ENCODE data around the gene AHI1.

The AHI1 gene

DNA sequence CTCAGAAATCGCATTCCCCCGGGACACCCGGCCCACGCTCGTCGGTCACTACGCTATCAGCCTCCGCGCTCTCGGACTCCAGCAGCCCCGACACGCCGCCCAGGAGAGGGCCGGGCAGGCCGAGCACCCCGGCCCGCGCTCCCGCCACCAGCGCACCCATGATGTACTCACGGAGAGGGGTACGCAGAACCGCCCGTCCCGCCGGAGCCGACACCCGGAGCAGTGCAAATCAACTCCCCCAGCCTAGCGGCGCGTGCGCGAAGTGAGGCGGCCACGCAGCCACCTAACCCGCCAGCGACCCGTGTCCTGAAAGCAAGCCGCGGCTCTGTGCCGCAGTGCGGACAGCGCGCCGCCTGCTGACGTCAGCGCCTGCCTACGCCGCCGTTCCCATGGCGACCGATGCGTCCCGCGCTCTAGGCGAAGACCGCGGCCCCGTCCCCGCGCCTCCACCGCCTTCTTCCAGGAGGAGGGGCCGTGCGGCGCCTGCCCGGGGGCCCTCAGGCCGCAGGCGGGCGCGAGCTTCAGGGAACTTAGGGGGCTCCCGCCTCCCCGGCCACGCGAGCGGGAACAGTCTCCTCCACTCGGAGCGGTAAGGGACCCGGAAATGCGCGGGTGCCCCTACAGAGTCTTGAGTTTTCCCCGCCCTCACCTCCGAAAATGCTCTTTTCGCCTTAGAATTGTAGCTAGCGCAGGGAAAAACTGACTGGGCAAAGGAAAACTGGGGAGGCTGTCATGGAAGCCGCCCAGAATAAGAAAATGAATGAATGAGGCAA is at the start of gene AHI1:
Gene AHI1 (minus strand): TSS at position 329 of the 773 bp plus-strand sequence. CDS start 5,503 bp downstream, outside the sequence.
- DNase-seq (ENCODE audit: low read depth in 1 of 2, low spot score in 1 of 2) = peak; percentile 77 to 87

DNA sequence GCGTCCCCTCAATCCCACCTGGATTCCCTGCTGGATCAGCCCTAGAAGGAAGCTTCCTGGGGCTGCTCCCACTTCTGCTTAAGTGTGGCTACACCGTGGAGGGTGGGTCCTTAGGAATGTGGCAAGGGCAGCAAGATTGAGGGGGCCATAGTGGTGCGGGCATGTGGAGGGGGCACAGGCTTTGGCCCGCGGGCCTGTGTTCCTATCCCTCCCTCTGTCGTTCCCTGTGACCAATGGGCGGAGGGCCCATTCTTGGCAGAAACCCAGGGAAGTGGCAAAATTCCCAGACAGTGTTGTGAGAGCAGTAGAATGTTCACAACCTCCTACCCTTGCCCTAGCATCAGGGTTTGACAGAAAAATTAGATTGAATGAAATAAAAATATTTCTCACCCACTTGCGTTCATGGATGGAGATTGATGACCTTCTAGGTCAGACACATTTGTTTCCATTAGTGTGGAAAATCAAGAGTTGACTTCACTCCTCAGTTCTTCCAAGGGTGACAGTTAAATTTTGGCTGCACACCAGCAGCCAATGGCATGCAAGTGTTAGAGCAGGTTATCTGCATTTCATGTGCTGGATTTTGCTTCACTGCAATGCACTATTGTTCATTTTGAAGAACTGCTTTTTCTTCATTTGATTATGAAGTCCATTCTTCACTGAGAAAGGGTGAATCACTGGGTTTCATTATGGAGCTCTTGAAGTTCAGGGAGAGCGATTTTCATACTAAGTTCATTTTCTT is 49.3 kb upstream of the AHI1 start:
- DNase-seq (ENCODE audit: low read depth in 1 of 2, low spot score in 1 of 2) = no peak

DNA sequence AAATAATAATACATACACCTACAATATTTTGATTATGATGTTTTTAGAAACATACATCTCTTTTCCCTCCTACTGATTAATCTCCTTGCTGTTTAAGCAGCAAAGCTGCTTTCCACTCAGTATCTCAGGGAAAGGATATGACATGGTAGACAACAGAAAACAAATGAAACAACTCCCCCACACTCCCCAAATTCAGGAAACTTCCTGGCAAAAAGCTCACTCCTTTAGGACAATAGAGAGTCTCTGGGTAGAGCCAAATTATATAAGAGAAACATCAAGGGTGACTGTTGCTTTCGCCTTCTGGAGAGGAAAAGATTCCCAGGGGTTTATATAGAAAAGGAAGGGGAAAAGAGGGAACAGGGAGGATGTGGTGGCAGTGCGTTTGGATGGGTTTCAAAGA is 48.7 kb upstream of the AHI1 start:
- DNase-seq (ENCODE audit: low read depth in 1 of 2, low spot score in 1 of 2) = no peak

DNA sequence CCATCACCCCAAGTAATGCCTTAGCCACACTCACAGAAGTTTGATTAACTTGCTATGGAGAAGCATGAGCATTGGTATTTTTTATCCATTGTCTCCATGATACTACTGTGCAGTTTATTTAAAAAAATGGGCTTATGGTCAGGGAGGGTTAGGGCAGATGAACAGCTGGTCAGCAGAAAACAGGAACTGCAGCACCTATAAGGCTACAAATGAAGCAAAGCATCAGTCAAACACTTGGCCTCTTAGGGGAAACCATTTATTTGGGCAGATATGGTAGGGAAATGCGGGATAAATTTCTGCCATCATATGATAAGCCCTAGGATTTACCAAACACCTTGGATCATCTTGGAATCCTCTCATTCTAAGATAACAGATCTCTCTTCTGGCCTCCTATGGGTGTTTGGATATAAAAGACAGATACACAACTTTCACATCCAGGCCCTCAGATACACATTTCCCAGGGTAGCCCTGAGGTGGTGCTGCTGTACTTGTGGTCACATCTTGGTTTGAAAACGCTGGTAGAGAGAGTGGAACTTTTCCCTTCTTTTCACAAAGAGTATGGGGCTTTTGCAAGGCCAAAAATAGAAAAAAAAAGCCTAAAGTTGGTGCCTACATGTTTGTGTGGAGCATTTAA is 42.8 kb upstream of the AHI1 start:
- DNase-seq (ENCODE audit: low read depth in 1 of 2, low spot score in 1 of 2) = no peak

DNA sequence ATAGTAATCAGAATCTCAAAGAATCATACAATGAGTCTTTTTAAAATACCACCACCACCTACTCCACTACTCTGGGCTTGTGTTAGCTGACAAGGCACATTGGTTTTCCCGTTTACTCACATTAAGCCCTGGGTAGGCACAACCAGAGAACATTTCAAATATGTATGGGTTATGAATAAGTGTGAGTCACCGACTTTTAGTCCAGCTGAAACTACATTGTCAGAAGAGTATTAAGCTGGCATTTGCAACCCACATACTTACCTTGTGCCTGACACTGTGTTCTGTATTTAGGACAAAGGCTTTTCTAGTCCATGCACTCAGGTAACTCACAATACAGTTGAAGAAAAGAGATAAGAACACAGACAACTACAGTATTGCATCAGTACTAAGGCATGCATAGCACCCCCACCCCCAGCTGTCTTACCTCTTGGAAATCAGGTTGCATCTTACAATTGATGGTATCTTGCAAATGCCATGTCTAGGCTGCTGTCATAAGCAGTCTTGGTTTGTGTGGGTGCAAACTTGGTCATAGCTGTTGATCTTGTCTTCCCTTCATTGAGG is 40.3 kb upstream of the AHI1 start:
- DNase-seq (ENCODE audit: low read depth in 1 of 2, low spot score in 1 of 2) = peak in 1 of 2 donors; percentile 33

DNA sequence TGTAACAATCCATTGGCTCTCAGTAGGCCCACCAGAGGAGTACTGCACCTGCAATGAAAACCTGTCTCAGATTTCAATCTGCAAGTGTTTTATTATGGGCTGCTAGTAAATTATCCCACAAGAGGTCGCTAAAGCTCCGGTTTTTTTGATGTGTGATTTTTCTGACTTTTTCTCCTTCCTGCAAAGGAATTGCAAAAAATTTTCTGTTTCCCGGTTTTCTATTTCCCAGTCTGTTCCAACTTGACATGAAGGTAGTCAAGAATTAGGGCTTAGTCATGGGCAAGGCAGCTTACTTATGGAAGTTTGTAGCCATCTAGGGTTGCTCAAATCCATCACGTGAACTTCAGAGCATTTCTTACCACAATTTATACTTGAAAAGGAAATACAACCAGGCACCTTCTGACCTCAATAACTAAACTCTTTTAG is 38.5 kb upstream of the AHI1 start:
- DNase-seq (ENCODE audit: low read depth in 1 of 2, low spot score in 1 of 2) = peak in 1 of 2 donors; percentile 10

DNA sequence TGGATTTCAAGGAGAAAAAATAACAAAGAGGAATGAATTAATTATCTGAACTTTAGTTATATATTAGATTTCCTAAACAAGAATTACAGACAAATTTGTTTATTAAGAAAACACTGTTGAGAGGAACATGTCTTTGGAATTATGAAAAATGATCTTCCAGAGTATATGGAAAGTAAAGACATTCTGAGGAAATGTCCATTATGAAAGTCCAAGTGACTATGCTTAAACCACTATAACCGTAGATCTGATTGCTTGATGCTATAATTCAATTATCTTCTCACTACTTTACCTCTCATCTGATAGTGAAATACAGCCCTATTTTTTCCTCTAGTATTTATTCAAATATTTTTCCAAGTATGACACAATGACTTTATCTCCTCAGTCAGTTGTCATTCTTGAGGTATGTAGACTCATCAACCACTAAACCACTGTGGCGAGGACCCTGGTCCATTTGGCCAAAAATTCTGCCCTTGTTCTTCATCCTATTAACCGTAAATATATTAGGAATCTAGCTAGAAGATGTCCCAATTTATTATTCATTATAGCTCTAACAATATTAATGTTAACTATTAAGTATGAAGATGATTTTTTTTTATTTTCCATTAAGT is 37.3 kb upstream of the AHI1 start:
- no peak for DNase-seq (ENCODE audit: low read depth in 1 of 2, low spot score in 1 of 2)

DNA sequence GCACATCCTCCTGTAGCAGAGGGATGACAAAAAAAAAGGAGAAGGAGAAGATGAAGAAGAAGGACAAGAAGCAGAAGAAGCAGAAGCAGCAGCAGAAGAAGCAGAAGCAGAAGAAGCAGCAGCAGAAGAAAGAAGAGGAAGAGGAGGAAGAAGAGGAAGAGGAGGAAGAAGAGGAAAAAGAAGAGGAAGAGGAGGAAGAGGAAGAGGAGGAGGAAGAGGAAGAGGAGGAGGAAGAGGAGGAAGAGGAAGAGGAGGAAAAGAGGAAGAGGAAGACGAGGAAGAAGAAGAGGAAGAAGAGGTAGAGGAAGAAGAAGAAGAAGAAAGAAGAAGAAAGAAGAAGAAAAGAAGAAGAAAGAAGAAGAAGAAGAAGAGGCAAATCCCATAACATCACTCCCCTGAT is 35.0 kb upstream of the AHI1 start:
- DNase-seq (ENCODE audit: low read depth in 1 of 2, low spot score in 1 of 2) = no peak

DNA sequence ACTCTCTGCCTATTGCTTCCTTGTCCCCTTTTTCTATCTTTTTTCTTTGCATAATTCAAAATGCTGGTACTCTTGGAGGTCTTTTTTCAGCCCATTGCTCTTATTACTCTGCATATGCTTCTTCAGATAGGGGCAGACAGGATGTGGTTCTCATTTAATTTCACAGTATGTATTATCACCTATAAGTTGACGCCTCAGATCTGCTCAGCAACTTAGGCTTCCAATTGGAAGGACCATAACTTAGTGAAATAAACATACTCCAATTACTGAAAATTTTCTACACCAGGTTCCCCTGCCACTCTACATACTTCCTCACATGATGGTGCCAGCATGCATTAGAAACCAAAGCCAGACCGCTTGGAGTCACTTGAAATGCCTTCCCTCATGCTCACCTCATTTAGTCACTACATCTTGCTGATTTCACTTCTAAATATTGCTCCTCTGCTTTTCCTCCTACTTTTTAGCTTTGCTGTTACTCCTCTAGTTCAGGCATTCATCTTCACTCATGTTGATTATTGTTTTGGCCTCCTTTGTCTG is 34.5 kb upstream of the AHI1 start:
- no peak for DNase-seq (ENCODE audit: low read depth in 1 of 2, low spot score in 1 of 2)

DNA sequence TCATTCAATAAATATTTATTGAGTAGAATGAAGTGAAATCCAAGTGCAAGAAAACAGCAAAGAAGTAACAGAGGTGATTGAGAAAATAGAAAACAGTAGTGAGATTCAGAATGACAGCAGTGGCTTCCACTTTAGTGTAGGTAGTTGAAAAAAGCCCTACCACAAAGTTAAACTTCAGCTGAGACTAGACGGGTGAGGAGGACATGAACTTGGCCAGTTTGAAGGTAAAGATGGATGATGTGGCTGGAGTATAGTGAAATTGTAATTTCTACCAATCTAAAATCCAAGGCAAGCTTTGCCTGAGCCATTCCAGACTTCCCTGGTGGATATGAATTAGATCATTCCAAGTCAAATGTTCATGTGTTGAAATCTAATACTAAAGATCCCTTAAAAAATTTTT is 32.6 kb upstream of the AHI1 start:
- DNase-seq (ENCODE audit: low read depth in 1 of 2, low spot score in 1 of 2) = no peak

DNA sequence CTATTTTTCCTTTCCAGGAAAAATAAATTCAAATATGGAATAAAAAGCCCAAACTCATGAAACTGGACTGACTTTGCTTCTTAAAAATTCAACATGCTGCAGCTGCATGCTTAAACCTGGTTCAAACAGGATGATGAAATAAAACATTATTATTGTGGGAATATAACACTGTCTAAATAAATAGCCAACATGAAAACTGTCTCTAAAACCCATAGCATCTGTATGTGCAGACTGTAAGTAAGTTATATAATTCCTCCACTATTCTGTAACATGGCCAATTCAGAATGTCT is 30.4 kb upstream of the AHI1 start:
- no peak for DNase-seq (ENCODE audit: low read depth in 1 of 2, low spot score in 1 of 2)

DNA sequence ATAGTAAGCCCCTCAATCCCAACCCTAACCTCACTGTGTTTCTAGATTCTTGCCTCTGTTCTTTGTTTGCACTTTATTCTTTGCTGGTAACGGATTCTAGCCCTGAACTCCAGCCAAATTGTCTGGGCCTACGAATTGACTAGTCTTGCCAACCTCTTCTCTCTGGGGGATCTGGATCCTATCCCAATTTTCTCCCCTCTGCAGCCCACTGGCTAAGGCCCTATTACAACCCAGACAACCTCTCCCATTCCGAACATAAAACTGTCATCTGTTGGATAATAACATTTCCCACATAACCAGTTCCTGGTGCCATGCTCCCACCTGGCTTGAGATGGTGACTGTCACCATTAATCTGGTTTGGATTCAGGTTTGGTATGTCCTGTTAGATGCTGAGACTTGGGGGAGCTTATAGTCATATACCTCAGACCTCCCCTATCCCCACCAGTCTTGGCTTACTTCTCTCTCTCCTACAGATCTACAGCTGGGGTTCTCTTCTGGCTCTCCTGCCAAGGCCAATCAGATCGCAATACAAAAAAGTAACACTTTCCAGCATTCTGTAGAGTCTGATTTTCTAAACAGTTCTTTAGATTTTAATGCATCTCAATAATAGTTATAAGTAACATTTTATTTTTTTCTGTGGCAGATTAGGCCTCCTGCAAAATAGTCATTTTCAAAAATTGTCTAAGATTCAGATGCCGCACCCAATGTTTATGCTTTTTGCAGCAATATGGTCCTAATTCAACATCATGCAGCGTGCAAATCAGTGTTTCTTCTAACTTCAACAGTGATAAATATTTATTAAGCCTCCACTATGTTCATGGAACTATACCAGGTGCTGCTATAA is 29.8 kb upstream of the AHI1 start:
- no peak for DNase-seq (ENCODE audit: low read depth in 1 of 2, low spot score in 1 of 2)

DNA sequence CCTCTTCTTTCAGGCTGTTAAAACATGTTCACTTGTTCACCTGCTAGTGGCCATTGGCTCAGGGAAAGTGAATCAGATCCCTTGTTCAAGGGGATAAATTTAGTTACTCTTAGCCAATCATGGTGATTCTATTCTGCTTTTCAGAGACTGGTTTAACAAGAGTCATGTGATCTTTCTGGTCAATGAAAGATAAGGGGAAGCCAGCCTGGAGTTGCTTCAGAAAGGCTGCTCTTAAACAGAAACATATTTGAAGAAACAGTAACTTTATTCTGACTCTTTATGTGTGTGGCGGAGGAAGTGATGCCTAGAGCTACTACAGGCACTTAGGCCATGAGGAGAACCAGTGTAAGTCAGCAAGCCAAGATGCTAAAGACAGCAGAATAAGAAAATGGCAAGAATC is 28.1 kb upstream of the AHI1 start:
- DNase-seq (ENCODE audit: low read depth in 1 of 2, low spot score in 1 of 2) = no peak

DNA sequence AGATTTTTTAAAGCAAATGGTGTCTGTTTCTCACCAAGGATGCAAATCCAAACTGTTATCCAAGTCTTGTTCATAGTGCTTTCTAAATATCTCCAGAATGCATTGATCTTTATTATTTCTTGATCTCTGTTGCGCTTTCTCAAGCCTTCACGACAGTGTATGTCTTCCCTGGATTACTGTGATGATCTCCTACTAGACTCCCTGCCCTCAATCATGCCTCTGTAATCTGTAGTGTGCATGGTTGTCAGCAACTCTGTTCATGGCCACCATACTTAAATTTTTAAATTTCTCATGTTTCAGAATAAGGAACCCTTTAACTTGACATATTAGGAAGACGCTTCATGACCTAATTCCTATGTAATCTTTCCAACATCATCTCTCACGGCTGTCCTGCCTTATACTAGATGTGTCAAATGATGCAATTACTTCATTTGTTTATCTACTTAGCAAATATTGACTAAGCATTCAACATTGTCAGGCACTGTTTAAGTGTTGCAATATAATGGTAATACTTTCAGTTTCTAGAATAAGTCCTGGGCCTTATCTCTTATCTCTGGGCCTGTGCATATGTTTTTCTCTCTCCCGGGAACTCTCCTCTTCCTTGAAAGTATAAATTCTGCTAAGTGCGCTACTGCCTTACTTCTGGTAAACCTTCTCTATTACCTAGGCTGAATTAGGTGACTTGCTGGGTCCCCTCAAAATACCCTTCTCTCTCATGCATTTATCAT is 25.6 kb upstream of the AHI1 start:
- DNase-seq (ENCODE audit: low read depth in 1 of 2, low spot score in 1 of 2) = no peak

DNA sequence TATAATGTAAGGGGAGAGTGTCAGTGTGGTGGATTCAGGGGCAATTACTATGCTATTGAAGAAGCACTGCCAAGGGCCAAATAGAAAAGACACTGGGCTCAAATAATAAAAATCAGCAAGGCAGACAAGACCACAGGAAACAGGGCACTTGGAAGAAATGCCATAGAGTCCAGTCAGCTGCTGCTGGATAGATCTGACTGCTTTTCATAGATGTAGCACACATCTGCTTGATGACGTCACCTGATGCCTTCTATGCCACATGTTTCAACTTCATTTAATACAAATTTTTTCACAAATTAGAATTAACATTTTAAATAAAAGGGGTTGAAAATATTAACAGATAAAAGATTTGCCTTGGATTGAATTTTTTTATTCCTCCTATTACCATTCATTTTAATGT is 23.9 kb upstream of the AHI1 start:
- no peak for DNase-seq (ENCODE audit: low read depth in 1 of 2, low spot score in 1 of 2)

DNA sequence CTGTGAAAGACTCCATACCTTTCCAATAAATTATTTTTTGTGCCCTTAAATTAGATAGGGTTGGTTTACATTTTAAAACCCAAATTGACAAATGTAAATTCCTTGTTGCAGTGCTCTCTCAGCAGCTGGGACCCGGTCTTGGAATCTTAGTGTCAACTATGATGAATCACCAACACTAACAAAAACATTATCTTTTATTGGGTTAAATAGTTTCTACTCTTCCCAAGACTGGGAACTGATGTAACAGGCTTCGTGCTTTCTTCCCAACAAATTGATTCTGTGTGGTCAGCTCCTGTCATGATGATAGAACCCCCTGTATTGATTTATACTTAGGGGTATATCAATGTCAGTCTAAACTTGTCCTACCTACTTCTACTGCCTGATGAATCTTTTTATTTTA is 23.2 kb upstream of the AHI1 start:
- DNase-seq (ENCODE audit: low read depth in 1 of 2, low spot score in 1 of 2) = no peak

DNA sequence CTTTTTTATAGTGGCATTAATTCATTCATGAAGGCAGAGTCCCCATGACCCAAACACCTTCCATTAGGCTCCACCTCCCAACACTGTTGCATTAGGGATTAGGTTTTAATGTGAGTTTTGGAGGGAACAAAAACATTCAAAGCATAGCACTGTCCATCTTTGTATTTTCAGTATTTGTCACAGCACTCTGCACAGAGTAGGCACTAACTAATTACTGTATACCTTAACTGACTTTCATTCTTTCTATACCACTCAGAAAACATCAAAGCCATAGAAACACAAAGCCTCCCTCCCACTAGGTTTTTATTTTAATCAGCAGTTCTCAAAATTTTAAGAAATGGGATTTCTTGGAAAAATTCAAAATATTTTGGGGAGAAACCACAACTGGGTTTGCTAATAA is 21.8 kb upstream of the AHI1 start:
- DNase-seq (ENCODE audit: low read depth in 1 of 2, low spot score in 1 of 2) = no peak

DNA sequence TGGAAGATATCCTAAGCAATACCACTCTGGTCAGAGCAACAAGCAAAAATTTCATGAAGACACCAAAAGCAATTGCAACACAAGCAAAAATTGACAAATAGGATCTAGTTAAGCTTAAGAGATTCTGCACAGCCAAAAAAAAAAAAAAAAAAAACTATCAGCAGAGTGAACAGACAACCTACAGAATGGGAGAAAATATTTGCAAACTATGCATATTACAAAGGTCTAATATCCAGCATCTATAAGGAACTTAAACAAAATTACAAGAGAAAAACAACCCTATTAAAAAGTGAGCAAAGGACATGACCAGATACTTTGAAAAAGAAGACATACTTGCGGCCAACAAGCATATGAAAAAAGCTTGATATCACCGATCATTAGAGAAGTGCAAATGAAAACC is 20.0 kb upstream of the AHI1 start:
- no peak for DNase-seq (ENCODE audit: low read depth in 1 of 2, low spot score in 1 of 2)

DNA sequence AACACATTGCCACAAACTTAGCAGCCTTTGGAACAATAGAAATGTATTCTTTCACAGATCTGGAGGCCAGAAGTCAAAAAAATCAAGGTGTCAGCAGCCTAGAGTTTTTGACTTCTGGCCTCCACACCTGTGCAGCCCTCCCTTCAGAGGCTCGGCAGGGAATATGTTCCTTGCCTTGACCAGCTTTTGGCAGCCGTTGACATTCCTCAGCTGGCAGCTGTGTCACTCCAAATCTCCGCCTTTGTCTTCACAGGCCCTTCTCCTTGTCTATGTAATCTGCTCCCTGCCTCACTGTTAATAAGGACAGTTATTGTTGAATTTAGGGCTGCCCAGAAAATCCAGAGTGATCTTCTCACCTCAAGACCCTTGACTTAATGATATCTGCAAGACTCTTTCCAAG is 17.2 kb upstream of the AHI1 start:
- no peak for DNase-seq (ENCODE audit: low read depth in 1 of 2, low spot score in 1 of 2)

Data from activated CD4-positive, alpha-beta T cell treated with anti-CD3 and anti-CD28 coated beads, Interleukin-2, amount 50 U/mL, for 24 hours (primary cell).